KBM-7 (cell line): ENCODE results near the gene PAFAH1B1.
A peak's percentile ranks its signal among the peaks of the same experiment; 100 is the strongest.

Source experiments
- DNase-seq: peaks from one replicate; pipeline ENCODE4 v3.0.0-alpha.2; 2015
- in situ Hi-C: fragments of 300-500 bp; cut with MboI; formaldehyde crosslinking; loops from 2 replicates; pipeline ENCODE4 v1.14.3; 2020; ENCODE audit warnings: low sequenced_read_pairs, low pct_unique_long_range_greater_than_20kb, mixed read lengths

The PAFAH1B1 gene

DNA sequence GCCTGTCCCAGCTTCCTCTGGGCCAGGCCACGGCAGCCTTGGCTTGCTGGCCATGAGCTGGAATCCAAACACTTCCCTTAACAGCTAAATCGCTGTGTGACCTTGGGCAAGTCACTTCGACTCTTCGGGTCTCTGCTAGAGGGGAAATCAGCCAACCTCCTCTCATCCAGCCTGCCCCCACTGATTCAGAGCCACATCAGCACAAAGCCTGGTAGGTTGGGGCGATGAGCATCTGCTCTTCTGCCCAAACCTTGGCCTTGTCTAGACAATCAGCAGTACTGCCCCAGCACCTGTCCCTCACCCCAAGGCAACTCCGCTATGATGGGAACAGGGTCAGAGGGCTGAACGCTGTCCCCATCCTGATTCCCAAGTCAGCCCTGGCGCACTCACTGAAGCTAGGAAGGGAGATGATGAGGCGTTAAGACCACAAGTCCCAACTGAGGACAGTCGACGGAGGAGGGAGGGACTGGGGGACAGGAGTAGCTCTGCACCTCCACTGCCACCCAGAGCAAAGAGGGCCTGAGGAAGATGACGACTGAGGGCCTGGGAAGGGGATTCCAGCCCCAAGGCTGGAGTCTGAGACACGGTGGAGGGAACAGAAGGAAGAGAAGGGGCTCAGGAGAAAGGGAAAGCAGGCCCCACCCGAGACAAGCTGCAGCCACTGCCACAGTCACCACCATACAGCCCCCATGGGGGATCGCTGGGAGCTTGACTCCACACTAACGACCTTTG lies 116.8 kb downstream of the PAFAH1B1 start:
- in situ Hi-C loops, result no loop called here
- DNase-seq, result no peak

DNA sequence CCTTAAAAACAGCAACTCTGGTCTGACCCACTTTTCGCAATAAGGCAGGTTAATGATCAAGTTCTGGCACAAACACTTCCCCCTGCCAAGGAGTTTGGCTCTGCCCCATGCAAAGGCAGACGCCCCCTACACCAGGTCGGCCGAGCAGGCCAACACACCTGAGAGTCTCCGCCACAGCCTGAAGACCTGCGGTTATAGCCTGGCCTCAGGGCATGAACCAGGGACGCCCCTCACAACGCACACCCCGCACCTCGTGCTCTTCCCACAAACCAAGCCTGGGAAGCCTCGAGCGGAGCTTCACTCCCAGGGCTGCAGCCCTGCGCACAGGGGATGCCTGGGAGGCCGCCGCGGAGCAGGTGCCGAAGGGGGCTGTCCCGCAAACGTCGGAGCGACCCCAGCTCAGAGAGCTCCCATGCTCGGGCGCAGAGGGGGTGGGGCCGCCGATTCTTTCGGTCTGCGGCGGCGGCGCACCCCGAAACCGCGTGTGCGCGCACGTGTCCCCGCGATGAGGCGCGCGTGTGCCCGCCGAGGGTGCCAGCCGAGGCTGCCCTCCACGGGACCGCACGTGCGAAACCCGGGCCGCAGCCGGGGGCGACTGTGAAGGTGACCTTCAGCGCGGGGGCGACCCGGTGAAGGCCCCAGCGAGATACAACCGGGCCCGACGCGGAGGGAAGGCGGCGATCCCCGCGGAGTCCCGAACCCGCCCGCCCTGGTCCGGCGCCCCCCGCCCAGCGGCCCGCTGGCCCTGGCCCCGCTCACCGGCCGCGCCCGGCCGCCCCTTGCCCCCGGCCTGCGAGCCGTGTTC lies 117.6 kb downstream of the PAFAH1B1 start:
- in situ Hi-C loops, result no loop called here
- DNase-seq, result peak; percentile 27

DNA sequence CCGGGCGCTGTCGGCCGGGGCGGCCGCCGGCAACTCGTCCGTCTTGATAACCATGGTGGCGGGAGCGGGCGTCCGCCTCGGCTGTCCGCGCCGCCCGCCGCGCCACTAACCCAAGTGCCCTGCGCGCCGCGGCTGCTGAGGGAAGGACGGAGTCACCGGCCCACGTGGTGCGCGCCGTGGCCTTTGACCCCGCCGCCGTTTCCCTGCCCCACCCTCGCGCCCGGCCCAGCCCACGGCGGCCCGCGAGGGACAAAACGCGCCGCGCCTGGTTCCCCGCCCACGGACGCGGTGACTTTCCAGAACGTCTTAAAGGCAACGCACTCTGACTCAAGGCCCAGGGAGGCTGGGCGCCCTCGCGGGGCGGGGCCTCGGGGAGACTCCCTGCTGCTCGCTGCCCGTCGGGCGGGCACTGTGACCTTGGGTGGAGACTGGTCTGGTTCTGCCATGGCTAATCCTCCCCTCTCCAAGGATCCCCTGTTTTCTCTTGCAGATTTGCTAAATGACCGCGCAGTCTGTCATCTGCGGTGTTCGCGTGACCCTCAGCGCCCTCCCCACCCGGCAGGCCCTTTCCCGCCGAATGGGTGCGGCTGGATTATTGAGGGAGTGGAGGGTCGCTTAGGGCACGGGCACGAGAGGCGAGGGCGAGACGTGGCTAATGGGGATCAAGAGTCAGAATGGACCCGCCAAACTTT lies 118.3 kb downstream of the PAFAH1B1 start, which contains the start of gene CLUH:
Gene CLUH (minus strand): TSS at position 157 of the 692 bp plus-strand sequence. CDS start 103 bp downstream, at position 54.
- in situ Hi-C loops, result no loop called here
- peak; percentile 97 for DNase-seq

DNA sequence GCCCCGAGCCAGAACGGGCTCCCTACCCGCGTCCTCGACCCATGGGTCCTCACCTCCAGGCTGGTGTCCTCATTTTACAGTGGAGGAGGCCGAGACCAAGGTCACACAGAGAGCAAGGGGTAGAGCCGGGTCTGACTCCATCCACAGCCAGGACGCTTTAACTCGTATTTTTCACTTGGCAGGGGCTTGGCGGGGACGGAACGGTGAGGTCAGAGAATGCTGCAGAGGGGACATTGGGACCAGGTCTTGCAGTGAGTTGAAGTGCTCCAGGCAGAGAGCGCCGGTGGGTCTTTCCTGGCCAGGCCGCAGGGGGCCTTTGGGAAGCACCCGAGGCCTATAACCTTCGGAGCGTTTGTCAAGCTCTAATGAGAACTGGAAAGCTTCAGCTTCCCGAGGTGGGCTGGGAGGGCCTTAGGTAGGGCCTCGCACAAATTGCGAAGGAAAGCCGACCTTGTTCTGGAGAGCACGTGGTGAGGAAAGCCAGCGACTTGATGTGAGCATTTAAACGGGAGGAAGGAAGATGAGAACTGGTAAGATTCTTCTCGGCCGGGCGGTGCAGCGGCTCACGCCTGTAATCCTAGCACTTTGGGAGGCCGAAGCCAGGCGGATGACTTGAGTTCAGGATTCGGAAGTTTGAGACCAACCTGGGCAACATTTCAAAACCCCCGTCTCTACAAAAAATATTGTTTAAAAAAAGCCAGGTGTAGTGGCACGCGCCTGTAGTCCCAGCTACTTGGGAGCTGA lies 119.0 kb downstream of the PAFAH1B1 start:
- in situ Hi-C loops, result no loop called here
- no peak for DNase-seq

DNA sequence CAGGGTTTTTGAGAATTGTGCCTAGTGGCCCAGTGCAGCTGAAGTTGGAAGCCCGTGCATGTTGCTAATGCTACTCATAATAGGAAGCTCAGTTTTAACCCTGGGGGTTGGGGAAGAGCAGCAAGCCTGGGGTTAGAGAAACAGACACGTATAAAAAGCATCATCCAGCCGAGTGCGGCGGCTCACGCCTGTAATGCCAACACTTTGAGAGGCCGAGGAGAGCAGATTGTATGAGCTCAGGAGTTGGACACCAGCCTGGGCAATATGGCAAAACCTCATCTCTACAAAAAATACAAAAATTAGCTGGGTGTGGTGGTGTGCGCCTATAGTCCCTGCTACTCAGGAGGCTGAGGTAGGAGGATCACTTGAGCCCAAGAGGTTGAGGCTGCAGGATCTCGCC lies 120.4 kb downstream of the PAFAH1B1 start:
- DNase-seq, result no peak
- in situ Hi-C loops, result no loop called here

DNA sequence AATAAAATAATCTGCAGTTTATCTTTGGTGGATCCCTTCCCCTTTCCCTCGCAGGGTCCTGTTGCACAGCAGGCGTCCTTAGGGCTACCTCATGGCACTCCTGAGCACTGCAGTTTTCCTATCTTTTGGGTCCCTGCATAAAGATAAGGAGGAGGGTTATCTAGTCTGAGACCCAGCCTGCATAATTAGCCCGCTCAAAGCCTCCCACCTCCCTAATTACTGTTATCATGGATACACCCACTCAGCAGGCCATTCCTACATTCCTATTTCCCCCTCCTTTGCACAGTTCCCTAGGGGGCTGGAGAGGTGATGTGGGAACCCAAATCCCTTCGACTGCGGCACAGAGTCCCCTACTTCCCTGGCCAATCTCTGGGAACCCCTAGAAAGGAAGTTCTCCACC lies 123.2 kb downstream of the PAFAH1B1 start:
- in situ Hi-C loops, result no loop called here
- no peak for DNase-seq

DNA sequence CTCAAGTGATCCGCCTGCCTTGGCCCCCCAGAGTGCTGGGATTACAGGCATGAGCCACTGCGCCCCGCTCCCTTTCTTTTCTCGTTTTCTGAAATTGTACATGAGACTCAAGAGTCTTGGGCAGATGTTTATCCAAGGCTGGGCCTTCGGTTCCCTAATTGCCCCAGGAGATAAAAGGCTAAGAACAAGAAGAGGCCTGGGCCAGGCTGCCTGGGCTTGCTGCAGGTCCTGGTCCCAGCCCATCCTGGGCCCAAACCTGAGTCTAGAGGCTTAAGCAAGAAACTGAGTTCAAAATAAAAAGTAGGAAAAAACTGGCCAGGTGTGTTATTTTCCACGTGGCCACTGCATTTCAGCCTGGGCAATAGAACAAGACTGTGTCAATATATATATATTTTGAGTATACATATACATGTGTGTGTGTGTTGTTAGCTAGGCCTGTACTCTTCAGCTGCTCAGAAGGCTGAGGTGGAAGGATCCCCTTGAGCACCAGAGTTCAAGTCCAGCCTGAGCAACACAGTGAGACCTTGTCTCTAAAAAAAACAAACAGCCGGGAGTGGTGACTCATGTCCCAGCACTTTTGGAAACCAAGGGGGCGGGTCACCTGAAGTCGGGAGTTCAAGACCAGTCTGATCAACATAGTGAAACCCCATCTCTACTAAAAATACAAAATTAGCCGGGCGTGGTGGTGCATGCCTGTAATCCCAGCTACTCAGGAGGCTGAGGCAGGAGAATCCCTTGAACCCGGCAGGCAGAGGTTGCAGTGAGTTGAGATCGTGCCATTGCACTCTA lies 124.9 kb downstream of the PAFAH1B1 start:
- in situ Hi-C loops, result no loop called here
- no peak for DNase-seq

DNA sequence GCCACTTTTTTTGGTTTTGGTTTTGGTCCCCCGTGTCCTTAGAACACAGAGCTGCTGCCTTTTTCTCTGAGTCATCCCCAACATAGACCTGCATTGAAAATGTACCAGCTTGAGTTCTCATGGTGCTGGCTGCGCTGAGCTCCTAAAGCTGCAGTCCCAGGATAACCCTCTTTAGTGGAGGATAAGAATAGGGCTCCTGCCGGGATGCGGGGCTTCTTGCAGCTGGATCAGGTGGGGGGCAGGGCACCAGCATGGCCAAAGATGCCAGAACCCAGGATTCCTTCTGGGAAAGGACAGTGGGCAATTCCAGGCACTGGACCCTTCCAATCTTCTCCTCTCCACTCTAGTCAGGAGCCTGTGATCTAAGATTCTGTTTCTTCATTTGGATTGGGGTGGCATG lies 126.4 kb downstream of the PAFAH1B1 start:
- in situ Hi-C loops, result no loop called here
- DNase-seq, result no peak

DNA sequence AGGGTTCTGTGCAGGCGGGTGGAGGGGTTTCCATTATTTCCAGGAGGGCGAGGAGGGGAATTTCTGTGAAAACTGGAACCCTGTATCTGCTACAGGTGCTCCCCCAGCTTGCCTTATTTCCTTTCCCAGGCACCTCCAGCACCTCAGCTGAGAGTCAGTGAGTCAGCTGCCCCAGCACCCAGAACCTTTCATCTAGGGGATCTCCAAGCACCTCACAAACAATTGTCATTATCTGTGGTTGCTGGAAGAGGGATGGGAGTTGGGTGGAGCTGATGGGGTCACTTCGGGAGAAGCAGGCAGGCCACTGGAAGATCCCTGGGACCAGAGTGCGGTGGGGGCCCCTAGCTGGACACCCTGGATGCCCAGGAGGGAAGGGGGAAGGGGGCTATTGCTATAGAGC lies 128.1 kb downstream of the PAFAH1B1 start:
- in situ Hi-C loops, result no loop called here
- no peak for DNase-seq

DNA sequence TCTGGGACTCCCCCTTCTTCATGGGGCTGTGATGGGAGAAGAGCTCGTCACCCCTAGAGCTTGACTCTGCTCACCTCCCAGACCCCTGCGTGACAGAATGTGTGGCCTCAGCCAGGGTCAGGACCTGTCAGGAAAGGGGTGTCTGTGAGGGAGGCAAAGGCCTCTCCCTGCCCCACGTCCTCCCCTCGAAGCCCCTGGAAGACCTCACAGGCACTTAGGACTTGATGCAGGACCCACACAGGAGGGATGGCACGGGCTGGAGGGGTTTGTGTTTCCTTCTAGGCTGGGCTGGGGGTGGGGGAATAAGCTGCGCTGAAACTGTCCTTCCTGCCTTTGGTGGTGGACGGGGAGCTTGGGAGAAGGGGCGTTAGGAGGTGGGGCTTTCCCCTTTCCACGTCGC lies 129.2 kb downstream of the PAFAH1B1 start:
- no peak for DNase-seq
- in situ Hi-C loops, result no loop called here

DNA sequence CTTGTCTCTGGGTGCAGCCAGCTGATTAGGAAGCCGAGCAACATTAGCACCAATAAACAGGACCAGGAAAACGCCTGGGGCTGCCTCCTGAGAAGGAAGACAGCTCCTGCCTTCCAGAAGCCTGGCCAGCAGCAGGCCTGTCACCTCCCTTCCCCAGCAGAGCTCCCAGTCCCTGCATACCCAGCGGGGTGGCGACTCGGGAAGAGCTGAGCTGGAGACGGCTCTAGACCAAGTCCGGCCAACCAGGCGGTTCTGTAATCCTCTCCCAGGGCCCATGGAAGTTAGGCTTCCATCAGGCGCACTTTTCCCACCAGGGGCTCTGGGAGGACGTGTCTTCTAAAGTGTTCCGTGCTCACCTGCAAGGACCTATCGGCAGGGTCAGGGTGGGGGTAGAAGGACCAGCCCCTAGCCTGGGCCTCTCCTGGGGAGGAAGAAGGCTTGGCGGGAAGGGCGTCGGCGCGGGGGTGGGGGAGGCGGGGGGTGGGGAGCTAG lies 130.1 kb downstream of the PAFAH1B1 start:
- in situ Hi-C loops, result no loop called here
- DNase-seq, result no peak

DNA sequence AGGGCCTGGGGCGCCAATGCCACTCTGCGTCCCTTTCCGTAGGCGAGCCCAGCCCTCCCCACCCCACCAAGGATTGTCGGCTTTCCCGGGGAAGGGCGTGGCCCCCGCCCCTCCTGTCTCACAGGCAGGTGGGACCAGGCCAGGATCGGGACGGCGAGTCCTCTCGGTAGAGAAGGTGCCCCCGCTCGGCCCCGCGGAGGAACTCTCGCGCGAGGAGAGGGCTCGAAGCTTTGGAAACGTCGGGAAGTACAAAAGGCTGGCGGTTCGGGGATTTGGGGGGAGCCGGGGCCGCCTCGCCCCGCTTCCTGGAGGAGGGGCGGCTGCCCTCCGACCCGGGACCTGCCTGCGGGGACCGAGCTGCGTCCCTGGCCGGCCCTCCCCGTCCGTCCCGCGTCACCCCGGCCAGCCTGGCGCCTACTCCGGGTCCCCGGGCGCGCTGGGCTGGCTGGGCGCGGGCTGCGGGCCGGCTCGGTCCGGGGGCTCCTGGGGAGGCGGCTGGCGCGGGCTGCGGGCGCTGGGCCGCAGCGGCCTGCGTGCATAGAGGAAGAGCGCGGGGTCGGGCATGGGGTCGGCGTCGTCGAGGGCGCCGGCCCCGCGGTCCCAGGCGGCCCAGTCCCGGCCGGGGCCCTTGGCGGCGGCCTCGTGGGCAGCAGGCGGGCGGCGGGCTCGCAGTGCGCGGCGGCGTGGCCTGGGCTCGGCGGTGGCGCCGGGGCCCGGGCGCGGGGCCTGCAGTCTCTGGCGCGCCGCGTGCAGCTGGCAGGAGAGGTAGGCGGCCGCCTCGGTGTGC lies 130.7 kb downstream of the PAFAH1B1 start:
- no peak for DNase-seq
- in situ Hi-C loops, result no loop called here

DNA sequence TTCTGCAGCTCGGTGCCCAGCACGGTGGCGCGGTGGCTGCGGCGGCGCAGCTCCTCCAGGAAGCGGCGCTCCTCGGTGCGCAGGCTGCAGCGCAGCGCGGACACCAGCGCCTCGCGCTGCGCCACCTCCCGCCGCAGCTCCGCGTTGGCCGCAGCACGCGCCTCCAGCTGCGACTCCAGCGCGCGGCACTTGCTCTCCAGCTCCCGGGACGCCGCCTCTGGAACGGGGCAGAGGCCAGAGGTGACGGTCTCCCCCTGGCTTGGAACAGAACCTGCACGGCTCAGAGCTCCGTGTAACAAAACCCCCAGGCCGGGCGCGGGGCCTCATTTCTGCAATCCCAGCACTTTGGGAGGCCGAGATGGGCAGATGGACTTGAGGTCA lies 131.3 kb downstream of the PAFAH1B1 start:
- in situ Hi-C loops, result no loop called here
- DNase-seq, result peak; percentile 51

DNA sequence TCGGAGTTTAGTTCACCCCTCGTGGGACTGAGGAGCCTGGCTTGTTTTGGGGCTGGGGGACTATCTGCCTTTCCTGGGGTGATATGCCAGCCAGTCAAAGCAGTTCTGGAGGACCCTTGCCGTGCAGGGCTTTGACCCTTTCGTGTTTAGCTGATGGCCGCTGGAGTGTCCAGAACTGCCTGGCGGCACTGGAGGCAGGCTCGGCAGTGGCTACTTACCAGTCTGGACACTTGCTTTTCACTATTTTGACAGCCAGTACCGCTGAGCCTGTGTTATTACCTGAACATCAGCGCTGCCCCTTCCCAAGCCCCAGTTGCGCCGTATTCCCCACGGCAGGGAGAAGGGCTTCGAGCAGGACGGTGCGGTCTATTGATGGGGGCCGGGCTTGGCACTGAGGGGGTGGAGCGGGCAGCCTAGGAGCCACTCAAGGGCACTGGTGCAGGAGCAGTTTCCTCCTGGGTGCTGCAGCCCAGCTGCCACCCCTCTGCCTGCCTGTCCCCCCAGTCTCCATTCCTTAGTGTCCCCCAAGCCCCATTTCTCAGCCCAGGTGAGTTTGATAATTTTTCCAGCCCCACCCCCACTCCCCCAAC lies 137.4 kb downstream of the PAFAH1B1 start:
- DNase-seq, result no peak
- in situ Hi-C loops, result no loop called here

DNA sequence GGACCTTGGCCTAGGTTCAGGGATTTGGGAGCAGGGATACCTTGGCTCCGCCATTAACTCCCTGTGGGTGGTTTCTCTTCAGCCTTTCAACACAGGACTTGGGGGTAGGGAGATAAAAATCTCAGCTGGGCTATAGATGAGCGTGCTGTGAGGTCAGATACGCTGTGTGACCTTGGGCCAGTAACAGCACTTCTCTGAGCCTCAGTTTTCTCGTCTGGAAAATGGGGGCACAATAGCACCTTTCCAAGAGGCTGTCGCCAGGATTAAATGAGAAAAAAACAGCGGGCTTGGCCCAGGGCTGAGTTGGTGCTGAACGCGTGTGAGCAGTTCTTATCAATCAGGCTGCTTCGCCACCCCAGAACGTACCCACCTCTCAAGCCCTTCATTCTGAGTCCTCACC lies 138.4 kb downstream of the PAFAH1B1 start:
- no peak for DNase-seq
- in situ Hi-C loops, result no loop called here

DNA sequence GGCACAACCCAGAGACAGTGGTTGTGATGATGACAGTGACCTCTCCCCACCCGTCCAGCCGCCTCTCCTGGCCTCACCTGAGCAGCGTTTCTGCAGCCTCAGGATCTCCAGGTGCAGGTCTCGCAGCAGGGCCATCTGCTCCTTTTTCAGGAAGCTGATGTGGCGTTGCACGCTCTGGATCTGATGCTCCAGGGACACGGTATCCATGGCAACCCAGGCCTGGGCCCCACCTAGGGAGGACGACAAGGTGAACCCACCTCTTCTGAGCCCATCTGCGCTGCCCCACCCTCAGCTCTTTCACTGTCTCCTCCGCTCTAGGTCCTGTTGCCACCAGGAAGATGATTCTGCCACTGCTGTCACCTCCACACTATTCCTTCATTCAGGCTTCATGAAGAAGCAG lies 141.5 kb downstream of the PAFAH1B1 start:
- in situ Hi-C loops, result no loop called here
- DNase-seq, result no peak
